ENCODE measurements around the gene OTOS. TPM values are rescaled to one million over a fixed set of nuclear protein-coding genes. Genes with fewer than 3 reads are reported as not detected.

OTOS gene
- total RNA-seq, 1 donor from 2014 or later = not detected

DNA sequence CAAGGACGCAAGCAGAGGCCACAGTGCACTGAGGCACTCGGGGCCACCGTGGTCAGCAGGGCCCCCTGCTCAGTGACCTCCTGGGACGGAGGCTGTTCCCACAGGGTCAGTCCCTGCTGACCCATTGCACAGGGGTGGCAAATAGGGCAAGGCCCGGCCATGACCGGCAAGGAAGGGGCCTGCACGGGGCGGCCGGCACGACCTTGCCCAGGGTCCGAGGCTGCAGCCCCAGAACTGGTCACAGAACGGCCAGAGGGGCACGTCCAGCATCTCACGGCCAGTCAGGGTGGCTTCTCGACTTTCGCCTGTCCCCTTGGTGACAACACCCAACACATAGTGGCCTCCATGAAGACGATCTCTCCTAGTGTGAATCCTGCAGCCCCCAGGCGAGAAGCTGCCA, 27.6 kb upstream of the OTOS start:
- DNase-seq (ENCODE audit: low spot score) = no peak

DNA sequence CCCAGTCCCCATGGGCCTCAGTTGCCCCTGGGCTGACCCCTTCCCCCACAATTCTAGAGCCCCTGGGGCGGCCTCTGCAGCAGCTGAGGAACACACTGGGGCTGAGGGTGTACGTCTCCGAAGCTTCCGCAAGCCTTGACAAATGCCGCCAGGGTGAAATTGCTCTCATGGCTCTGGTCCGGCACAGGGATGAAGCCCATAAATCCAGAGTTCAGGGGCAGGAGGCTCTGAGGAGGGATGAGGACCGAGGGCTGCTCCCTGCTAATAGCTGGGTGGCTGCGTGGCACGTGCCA, 27.1 kb upstream of the OTOS start:
- no peak for DNase-seq (ENCODE audit: low spot score)

DNA sequence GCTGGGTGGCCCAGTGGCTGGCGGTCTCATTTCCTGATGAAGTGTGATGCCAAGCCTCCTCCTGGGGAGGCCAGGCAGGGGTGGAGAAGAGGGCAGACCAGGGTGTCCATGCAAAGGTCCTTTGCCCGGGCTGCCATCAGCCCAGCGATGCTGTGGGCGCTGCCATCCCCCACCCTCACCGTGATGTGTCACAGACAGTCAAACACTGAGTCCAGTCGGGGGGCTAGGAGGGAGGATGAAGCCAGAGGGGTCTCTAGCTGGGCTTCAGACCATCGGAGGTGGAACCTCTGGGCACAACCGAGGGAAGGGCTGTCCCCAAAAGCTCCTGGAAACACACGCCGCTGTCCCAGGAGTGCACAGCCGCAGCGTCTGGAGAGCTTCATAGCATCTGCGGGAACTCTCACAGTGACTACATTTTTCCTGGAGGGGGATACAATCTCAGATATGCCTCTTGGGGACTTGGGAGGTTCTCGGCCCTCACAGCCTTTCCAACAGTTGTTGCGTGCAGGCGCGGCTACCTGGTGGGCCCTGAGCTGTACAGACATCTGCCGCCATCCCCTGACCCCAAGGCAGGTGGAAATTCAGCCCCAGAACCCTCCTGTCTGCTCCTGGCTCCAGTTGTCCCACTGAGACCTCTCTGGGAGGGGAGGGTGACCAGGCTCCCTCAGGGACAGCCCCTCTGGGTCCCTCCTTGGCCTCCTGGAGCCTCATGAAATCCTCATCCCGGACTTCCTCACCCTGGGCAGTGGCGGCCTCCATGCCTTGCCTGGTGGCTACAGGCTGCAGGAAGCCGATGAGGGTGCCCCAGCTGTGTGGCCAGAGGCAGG, 26.5 kb upstream of the OTOS start:
- no peak for DNase-seq (ENCODE audit: low spot score)

DNA sequence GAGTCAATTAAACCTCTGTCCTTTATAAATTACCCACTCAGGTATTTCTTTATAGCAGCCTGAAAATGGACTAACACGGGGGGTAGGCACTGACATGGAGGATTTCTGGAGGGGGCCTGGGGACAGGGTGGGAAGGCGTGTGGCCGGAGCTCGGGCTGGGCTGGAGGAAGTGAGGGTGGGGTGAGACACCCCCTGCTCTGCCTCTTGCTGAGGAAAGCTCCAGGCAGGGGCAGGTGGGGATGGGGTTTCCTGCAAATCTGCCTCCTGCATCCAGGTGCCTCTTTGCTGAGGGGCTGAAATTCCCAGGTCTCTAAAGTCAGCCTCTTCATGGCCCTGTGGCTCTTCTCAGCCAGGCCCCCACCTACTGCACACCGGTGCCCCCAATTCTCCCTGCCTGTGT, 25.7 kb upstream of the OTOS start:
- DNase-seq (ENCODE audit: low spot score) = no peak

DNA sequence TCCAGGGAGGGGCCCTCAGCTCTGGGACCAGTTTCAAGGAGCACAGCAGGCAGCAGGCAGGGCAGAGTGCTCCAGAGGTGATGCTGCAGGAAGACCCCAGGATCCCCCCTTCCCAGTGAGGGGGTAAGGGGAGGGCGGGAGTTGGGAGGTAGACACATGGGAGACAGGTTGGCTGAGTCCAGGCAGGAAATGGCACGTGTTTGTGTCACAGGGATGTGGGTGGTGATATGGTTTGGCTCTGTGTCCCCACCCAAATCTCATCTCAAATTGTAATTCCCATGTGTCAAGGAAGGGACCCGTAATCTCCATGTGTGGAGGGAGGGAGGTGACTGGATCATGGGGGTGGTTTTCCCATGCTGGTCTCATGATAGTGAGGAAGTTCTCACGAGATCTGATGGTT, 25.2 kb upstream of the OTOS start:
- no peak for DNase-seq (ENCODE audit: low spot score)

DNA sequence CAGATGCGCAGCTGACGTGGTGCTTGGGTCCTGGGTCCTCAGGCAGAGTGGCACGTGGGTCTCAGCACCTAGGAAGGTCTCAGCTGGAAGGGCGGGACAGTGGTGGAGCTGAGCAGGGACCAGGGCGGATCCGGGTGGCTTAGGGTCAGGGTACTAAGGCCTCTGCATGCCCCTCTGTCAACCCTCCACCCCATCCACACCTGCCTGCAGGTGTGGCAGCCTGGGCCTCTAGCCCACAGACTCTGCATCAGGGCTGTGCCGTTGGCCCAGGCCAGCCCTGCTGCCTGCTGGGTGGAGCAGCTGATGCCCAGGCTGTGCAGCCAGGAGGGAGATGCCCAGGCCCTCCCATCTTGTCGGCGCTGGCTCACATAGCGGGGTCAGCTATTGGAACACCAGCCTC, 24.6 kb upstream of the OTOS start:
- no peak for DNase-seq (ENCODE audit: low spot score)

DNA sequence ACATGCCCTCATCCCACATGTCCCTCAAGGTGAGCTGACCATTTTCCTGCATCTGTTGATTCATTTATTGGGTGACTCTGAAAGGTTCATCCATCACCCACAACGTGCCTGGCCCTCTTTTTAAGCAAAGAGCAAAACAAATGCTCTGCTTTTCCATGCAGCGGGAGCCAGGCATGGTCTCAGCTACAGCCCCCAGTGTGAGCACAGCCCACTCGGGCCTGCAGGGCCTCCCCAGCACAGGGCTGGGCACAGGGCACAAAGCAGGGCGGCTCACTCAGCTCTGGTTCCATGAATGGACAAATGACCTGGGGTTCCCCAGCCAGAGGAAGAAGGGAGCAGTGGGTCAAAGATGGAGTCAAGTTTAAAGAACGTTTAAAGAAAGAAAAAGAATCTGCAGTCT, 24.1 kb upstream of the OTOS start:
- DNase-seq (ENCODE audit: low spot score) = no peak

DNA sequence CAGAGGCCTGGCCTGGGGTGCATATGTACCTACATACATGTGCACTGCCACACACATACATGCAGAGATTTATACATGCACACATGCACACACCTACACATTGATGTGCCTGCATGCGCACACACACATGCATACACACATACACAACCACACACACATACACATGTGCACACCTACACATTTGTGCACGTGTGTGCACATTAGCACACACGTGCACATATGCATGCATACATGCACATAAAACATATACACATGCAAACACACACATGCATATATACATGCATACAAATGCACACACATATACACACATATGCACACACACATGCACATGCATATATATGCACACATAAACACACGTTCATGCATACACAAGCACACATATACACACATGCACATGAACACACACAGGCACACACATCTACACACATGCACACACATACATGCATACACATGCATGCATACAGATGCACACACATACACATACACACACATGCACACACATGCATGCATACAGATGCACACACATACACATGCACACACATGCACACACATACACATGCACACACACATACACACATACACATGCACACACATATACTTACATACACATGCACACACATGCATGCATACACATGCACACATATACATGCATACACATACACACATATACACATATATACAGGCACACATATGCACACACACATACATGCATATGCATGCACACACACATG, 23.6 kb upstream of the OTOS start:
- DNase-seq (ENCODE audit: low spot score) = no peak

DNA sequence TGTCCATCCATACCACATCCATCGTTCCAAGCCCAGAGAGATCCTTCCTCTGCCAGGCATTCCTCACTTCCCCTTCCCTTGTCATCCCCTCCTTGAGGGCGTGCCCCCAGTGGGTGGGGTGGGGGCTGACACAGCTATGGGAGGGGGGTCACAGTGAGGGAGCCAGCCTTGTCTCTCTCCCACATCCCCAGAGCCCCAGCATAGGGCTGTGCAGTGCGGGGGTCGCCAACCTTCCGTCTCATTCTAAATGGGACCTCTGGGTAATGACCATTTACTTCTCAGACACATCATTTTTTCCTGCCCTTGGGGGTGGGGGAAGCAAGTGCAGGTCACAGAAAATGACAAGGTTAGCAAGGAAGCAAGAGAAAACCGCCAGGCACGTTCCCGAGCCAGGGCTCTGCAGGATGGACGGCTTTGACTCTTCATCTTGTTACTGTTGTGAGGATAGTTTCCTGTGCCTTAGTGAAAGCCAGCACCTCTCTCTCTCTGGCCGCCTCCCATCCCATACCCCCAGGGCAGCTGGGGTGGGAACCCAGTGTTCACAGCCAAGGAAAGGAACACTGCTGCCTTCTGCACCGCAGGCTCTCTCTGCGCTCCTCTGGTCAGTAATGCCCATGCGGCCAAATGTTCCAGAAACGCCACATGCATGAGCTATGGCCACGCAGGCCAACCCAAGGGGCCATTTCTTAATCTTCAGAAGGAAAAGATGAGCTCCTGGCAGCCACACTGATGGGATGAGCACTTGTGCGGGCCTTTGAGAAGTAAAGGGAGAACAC, 22.7 kb upstream of the OTOS start:
- DNase-seq (ENCODE audit: low spot score) = no peak

DNA sequence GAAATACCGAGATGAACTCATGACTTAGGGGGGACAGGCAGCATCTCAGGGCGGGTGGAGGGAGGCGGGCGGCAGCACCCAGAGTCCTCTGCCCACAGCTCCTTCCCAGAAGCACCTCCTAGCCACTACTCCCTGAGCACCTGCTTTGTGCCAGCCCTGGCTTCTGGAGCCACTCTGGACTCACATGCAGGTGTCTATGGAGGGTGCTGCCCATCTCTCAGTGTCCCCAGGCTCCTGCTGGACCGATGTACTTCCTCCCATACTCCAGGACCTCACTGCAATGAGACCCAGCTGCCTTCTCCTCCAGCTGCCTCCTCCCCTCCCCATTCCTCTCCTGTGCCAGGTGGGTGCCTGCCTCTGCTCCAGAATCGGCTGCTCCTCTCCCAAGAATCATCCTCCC, 22.1 kb upstream of the OTOS start:
- no peak for DNase-seq (ENCODE audit: low spot score)

DNA sequence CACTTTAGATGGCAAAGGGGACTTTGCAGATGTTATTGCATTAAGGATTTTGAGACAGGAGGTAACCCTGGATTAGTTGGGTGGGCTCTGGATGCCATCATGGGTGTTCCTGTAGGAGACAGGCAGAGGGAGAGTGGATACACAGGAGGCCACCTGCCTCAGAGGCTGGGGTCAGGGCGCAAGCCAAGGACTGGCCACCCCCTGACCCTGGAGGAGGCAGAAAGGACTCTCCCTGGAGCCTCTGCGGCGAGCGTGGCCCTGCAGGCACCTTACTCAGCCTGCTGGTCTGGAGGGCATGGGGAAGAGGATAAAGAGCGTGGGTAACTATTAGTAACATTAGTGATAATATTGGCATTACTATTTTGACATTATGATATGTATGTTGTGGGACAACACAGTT, 21.6 kb upstream of the OTOS start:
- no peak for DNase-seq (ENCODE audit: low spot score)

DNA sequence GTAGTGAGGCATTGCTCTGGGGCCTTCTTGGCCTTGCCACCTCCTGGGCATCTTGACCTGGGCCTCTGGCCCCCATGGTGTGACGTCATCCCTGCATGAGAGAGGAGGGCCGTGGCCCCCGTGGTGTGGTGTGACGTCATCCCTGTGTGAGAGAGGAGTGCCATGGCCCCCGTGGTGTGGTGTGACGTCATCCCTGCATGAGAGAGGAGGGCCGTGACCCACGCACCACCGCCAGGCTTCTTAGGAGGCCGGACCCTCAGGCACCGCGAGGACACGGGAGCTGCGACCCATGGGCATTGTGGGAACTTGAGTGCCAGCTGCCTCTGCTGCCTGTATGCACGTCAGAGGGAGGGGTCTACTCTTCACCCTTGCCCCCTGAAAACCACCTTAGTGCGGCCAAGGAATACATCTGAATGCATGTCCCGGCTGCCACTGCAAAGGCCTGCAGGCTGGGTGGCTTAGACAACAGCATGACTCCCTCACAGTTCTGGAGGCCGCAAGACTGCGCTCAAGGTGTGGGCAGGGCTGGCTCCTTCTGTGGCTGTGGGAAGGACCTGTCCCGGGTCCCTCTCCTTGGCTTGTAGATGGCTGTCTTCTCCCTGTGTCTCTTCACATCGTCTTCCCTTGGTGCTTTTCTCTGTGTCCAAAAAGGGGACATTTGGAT, 20.8 kb upstream of the OTOS start:
- DNase-seq (ENCODE audit: low spot score) = no peak

DNA sequence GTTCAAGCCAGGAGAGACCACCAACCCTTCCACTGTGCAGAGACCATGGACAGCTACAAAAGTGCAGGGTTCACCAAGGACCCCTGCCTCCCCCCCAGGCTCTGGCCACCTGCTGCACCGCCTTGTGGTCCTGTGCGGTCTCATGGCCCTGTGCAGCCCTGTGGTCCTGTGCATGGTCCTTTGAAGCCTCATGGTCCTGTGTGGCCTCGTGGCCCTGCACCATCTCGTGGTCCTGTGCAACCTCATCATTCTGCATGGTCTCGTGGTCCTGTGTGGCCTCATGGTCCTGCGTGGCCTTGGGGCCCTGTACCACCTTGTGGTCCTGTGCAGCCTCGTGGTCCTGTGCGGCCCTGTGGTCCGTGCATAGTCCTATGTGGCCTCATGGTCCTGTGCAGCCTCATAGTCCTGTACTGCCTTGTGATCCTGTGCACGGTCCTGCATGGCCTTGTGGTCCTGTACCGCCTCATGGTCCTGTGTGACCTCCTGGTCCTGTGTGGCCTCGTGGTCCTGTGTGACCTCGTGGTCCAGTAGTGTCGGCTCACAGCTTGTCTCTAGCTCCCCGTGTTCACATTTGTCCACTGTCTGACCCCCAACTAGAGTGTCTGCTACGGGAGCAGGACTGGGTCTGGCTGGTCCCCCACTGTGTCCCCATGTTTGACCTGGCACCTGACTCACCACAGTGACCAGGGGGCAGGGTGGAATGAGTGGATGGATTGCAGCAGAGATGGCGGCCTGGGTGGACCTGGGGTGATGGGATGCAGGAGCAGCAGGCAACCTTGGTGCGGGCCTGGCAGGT, 20.0 kb upstream of the OTOS start:
- DNase-seq (ENCODE audit: low spot score) = no peak

DNA sequence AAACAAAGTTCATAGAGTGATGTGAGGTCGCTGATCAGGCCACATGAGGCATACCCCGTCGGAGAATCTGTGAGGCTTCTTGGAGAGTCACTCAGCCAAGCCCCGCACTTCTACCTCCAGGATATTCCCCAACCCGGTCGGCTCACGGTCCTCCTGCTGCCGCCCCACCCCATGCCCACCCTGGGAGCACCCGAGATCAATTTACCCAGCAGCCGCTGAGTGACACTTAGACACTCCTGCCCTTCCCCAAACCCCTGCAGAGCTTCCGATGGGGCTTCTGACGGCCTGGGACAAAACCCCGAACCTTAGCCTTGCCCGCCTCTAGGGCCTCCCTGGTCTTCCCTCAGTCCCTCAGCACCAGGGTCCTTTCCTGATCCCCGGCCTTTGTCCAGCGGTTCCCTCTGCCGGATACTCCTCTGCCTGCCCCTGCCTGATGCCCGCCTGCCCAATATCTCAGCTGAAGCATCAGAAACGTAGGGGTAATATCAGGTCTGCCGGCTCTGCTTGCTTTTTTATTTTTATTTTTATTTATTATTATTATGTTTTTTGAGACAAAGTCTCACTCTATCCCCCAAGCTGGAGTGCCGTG, 18.9 kb upstream of the OTOS start:
- no peak for DNase-seq (ENCODE audit: low spot score)

DNA sequence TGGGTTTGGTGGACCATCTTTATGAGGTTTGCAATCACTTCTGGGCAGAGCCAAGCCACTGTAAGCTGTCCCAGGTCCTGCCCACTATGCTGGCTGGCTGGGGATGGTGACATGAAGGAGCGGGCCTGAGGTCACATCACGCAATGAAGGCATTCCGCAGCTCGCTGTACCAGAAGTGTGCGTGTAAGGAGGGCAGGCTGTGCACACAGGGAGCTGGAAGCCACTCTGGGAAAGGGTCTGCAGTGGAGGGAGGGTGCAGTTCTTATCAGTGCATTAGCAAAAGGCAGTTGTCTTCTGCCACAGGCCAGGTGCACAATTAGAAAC, 16.7 kb upstream of the OTOS start:
- no peak for DNase-seq (ENCODE audit: low spot score)

DNA sequence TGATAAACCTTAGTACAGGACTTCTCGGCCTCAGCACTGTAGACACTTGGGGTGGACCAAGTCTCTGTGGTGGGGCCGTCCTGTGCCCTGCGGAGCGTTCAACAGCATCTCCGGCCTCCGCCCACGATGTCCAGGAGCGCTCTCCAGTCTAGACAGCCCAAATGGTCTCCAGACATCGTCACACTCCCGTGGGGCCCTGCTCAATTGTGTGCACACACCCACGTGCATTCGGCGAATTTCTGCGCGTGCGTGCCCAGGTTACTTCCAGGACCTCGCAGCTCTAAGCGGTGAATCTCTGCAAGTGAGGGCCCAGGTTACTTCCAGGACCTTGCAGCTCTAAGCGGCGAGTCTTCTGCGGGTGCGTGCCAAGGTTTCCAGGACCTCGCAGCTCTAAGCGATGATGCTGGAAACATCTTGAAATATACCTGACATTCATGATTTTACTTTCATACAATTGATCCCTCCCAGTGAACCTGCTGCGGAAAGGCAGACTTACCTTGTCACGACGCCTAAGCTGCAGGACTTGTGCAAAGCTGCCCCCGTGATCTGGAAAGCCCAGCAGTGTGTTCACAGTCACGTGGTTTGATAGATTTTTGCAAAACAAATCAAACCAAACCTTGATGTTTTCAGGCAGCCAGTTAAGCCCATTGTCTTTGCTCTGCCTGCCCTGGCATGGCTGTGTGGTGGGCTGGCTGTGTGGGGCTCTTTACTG, 16.1 kb upstream of the OTOS start:
- DNase-seq (ENCODE audit: low spot score) = no peak

DNA sequence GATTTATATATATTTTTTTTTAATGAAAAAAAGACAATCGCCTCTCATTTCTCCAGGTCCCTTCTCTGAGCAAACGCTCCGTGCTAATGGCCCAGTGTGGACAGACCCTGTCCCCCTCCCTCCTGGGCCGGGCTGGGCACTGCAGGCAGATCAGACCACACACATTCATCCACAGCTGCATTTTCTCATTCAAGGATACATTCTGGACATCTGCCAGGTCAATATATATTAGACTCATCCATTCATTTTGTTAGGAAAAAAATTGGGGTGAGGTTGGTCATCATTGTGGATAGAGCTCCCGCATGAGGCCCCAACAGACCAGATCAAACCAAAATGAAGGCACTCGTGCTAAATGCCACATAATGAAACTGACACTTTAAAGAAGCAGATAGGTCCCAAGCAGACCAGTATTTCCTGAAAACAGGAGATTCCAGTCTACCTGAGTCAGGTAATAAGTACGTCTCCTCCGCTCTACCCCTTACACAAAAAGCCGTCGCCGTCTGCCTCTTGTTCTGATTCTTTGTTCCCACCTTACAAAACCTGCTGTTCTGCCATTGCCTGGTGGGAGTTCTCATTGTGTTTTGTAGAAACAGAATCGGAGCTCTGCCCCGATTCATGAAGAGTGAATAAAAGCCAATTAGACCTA, 15.4 kb upstream of the OTOS start:
- no peak for DNase-seq (ENCODE audit: low spot score)

DNA sequence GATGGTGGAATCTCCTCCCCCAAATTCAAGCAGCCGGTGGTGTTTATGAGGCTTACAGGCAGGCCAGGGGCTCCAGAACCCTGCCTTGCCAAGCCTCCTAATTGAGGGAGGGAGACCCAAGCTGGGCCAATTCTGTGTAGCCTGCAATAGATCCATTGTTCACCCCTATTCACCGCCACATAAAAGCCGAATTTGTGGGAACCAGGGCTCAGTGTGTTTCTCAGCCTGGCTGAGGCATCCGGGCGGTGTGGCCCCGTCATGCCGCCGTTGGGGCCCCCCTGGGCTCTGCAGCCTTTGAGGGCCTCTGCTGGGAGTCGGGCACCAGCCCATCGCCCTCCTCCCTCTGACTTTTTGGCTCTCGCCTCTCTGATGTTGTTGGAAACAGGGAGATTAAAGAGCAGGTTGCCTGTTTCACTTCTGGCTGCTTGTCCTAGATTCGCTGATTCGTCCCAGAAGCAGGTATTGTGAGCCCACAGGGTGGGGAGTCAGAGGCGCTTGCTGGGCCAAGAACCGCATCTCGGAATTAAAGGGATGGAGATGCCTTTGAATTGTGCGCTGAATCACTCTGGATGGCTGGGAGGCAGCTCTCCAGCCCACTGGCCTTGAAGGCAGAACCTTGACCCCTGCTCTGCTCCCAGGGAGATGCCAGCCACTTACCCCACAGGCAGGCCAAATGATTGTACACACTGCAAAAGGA, 14.7 kb upstream of the OTOS start:
- DNase-seq (ENCODE audit: low spot score) = no peak

DNA sequence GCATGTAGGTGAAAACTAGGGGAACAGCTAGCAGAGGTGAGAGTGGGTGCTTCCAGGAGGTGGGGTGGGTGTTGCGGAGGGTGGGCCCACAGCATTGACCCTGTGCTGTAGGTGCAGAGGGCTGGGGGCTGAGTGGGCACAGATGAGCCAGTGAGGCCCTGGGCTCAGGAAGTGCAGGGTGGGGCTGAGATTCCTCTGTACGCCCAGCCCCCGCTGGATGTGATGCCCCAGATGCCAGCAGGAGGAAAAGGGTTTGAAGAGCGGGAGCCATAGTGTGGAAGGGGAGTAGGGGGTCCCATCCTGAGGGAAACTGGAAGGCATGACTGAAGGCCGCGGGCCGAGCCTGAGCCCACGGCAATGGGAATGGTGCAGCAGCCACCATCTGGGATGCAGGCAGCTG, 14.1 kb upstream of the OTOS start:
- no peak for DNase-seq (ENCODE audit: low spot score)

Data from umbilical cord (tissue), 2 donors.